Bronchial epithelial cell (primary cell): Measurements from ENCODE around the gene ABHD12. TPM values are rescaled to one million over a fixed set of nuclear protein-coding genes. Genes with fewer than 3 reads are reported as not detected.

ENCODE experiments used
- DNase-seq: peaks from one replicate; pipeline ENCODE4 v3.0.0-alpha.2; 2010; ENCODE audit warnings: low read depth
- FAIRE-seq: peaks from 2 replicates; lab custom pipeline; 2011; peaks lifted over from hg19 to GRCh38; lab: Jason Lieb, UNC
- H3K27me3 ChIP-seq: 2 replicates; pipeline ENCODE4 v1.5.1; 2011; ENCODE audit warnings: low read length; ENCODE audit not compliant: control insufficient read depth, insufficient read depth
- H3K36me3 ChIP-seq: 2 replicates; pipeline ENCODE4 v1.5.1; 2011; ENCODE audit warnings: low read length; ENCODE audit not compliant: control insufficient read depth, insufficient read depth
- H3K4me3 ChIP-seq: 2 replicates; pipeline ENCODE4 v1.5.1; 2011; ENCODE audit warnings: mild to moderate bottlenecking, low read depth, low read length, control low read depth
- total RNA-seq: library from RNA; depleted of rRNA; stranded (reverse); fragments of >200 nt; gene quantifications from 2 replicates; pipeline ENCODE4 v1.2.1, GENCODE V29; 2014
- TF ChIP-seq, protein P1 (sequence below): IDR thresholded peaks from 2 replicates; pipeline ENCODE4 v1.5.1; 2011; ENCODE audit warnings: mild to moderate bottlenecking, moderate library complexity, low read length, control low read depth, inconsistent platforms; ENCODE audit not compliant: insufficient read depth, severe bottlenecking

ABHD12 gene
- total RNA-seq, 1 donor from 2014 or later = 21.6 TPM

DNA sequence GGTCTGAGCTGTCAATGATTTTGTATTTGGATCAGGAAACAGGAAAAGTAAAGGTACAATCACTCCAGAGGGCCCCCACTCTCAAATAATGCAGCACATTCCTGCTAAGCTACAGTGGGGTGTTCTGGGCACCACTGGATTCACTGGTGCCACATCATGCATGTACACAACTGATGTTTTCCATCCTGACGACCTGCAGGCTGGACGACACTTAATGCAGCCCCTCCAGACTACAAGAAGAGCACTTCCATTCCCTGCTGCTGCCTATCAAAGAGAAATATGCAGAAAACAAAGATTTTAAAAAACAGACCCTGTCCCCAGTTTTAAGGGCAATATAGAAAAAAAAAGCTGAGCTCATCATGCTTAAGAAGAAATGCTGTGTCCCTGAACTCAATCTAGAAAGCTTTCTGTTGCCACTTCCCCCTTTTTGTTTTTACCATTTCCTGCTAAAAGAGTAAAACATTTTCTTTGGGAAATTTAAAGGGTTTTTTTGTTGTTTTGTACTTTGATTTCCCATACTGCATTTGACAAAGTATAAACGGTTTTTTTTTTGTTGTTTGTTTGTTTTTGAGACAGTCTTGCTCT lies 35.5 kb downstream of the ABHD12 start:
- TF ChIP-seq, protein P1, sequence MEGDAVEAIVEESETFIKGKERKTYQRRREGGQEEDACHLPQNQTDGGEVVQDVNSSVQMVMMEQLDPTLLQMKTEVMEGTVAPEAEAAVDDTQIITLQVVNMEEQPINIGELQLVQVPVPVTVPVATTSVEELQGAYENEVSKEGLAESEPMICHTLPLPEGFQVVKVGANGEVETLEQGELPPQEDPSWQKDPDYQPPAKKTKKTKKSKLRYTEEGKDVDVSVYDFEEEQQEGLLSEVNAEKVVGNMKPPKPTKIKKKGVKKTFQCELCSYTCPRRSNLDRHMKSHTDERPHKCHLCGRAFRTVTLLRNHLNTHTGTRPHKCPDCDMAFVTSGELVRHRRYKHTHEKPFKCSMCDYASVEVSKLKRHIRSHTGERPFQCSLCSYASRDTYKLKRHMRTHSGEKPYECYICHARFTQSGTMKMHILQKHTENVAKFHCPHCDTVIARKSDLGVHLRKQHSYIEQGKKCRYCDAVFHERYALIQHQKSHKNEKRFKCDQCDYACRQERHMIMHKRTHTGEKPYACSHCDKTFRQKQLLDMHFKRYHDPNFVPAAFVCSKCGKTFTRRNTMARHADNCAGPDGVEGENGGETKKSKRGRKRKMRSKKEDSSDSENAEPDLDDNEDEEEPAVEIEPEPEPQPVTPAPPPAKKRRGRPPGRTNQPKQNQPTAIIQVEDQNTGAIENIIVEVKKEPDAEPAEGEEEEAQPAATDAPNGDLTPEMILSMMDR = no peak
- Histone ChIP-seq H3K4me3 (no peak overlapping the region), H3K27me3 (no peaks in the 10 kb centered on the region), H3K36me3 (no peaks in the 10 kb centered on the region)
- FAIRE-seq = no peak
- no peak for DNase-seq

DNA sequence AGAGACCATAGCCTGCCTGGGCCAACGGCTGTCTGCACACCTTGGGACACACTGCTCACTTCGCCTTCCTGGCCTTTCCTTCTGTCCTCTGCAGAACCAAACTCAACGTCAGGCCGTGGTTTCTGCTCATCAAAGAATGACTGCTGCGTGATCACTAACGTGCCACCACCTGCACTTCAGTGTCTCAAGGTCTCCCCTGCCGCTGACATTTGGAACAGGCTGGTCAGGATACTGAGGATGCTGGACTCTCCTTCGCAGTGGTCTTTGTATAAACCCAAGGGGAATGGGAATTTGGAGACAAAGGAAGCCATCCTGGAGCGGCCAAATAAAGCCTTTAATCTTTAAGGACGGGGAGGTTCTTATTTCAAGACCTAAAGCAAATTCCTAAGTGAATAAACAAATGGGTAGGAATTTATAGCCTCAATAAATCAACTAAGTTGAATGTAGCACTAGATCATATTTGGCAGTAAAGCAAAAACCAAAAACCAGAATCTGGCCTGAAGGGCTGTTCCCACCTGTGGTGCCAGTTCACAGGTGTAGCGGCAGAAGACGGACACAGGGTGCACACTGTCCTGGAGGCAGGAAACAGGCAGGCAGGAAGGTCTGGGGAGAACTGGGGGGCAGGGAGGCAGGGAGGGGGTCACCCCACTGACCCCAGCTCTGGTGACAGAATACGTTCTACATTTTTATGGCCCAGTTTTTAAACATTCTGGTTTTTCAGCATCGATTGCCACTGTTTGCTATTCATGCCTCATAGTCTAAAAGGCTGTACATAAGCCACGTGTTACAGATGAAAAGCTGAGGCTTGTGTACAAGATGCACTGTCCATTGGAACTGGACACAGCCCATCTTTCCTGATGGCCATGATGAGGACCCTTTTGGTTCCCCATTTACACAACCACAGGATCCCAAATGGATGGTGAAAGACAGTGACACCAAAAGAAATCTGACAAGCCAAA lies 36.6 kb downstream of the ABHD12 start:
- no peak overlapping the region for H3K4me3 ChIP-seq
- H3K36me3 ChIP-seq = no peaks in the 10 kb centered on the region
- TF ChIP-seq, protein P1 = no peak
- FAIRE-seq (no peak), DNase-seq (peak; percentile 44)
- no peaks in the 10 kb centered on the region for H3K27me3 ChIP-seq

DNA sequence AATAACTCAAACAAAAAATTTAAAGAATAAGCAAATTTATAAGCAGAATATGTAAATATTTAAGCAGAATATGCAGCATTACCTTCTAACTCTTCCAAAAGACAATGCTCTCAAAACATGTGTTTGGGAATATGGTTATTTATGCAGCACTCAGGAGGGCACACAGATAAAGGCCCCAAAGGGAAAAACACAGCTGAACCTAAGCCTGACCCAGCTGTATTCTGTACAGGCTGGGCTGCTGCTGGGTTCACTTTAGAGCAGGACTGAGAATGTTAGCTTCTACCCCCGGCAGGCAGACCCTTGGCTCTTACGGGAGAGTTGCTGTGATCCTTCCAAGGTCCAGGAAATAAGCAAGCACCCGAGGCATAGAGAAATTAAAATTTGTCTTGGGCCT lies 37.3 kb downstream of the ABHD12 start:
- H3K4me3 ChIP-seq = no peak overlapping the region
- TF ChIP-seq, protein P1 = no peak
- H3K27me3 ChIP-seq = no peaks in the 10 kb centered on the region
- FAIRE-seq (no peak), DNase-seq (no peak)
- no peaks in the 10 kb centered on the region for H3K36me3 ChIP-seq

DNA sequence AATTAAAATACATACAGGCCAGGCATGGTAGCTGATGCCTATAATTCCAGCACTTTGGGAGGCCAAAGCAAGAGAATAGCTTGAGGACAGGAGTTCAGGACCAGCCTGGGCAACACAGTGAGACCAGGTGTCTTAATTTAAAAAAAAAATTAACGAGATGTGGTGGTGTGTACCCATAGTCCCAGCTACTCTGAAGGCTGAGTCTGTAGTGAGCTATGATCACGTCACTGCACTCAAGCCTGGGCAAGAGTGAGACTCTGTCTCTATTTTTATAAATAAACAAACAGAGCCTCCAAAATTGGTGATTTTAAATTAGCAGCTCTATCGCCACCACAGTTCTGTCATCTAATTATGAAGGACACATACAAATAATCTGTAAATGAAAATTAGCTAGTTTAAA lies 37.9 kb downstream of the ABHD12 start:
- DNase-seq (peak; percentile 75), FAIRE-seq (no peak)
- Histone ChIP-seq H3K27me3 (no peaks in the 10 kb centered on the region), H3K36me3 (no peaks in the 10 kb centered on the region), H3K4me3 (no peak overlapping the region)
- TF ChIP-seq, protein P1 = no peak

DNA sequence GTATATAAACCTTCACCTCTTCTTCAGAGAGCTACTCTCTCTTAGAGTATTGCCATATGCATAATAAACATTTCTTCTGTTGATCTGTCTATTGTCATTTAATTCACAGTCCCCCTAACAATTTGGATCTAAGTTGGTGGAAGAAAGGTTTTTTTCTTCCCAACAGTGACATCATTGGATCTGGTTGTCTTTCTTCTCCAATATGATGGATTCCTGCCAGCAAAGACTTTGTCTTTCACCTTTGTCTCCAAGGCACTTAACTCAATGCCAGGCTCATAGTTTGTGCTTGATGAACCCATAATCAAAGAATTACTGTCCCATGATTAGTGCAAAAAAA lies 39.6 kb downstream of the ABHD12 start:
- H3K4me3 ChIP-seq = no peak overlapping the region
- FAIRE-seq (no peak), DNase-seq (no peak)
- H3K36me3 ChIP-seq = no peaks in the 10 kb centered on the region
- TF ChIP-seq, protein P1 = no peak
- H3K27me3 ChIP-seq = no peaks in the 10 kb centered on the region
